Measurements from ENCODE around the gene TSPAN7.

DNA sequence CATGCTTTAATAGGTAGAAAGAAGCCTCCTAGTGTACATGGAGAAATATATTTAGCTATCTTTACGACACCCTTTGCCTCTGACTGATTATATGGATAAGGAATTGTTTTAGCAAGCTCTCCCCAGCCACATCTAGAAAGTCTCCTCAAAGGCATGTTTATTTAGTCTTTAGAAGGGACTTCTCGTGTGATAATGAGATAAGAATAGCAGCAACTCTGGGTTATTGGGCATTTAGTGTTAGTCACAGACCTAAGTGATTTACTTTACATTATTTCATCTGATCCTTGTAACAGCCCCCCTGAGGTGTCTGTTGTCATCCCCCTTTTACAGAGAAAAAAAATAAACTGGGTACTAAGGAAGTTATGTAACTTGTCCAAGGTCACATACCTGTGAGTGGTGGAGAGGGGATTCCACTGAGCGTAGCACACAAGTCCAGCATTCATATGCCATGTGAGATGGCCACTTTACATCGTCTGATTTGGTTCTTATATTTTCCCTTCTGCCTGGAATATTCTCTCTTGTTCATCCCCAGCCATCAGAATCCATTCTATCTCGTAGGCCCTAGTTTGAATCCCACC, 77.7 kb downstream of the TSPAN7 start:
- TF ChIP-seq CTCF (IDR thresholded peaks at IDR 0.05) (no peak), POLR2AphosphoS5 (IDR thresholded peaks at IDR 0.05) (no peak), POLR2A (IDR thresholded peaks at IDR 0.05) (no peak)
